Measurements from ENCODE around the gene FAF1. TPM values are rescaled to one million over a fixed set of nuclear protein-coding genes. Genes with fewer than 3 reads are reported as not detected.

FAF1 gene
- total and polyA plus RNA-seq, 2 experiments from 2014 or later = 7.2 to 49.1 TPM

DNA sequence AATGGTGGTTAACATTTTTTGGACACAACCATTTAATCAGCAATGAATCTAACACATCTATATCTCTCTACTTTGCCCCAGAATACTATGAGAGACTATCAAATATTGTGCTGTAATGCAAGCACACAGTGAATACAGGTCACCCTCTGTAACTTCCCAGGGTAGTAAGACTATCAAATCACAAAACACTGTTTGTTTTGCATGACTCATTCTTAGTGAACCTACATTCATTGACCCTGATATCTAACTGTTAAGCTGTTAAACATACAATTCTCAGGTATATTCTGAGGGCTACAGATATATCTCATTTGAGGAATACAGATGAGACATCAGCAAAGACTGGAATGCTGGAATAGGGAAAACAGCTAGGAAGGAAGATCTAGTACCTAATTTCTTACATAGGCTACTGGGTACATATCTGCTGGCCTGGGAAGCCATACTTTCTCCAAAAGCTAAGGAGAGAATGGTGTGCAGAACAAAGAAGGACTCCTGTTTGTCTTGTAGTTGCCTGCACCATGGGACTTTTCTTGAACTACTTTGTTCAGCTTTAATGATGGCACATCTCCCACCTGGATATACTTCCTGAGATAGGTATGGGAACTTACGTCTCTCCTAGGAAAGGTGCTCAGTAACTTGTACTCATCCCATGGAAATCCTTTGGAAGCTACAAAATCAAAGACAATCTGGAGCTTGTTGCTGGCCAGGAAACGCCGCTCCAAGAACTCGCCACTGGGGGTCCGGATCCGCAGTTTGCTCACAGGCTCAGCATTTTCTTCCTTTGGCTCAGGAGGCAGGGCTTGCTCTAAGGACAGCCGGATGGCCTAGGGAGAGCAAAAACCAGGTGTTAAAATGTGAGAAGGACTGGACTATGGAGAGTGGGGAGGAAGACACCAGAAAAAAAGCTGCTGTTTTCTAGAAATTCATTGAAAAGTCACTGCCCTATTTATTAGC is 484.9 kb downstream of the FAF1 start:
- in situ Hi-C loops (cut with MboI) = no loop called here
- H4K20me1 ChIP-seq (ENCODE audit: insufficient read depth) = no peaks in the 10 kb centered on the region
- DNase-seq = no peak
- H3K27me3 ChIP-seq (replicated peaks; ENCODE audit: insufficient read depth) = no peaks in the 10 kb centered on the region
- TF ChIP-seq EZH2phosphoT487 (IDR thresholded peaks at IDR 0.05; ENCODE audit: insufficient read depth, low read depth) (no peak), EZH2 (IDR thresholded peaks at IDR 0.05; ENCODE audit: insufficient read depth, poor library complexity, severe bottlenecking) (no peak)
- H3K4me1 ChIP-seq (ENCODE audit: insufficient read depth) = no peaks in the 10 kb centered on the region
- H3K9me3 ChIP-seq (ENCODE audit: low read depth) = no peaks in the 10 kb centered on the region
- no peaks in the 10 kb centered on the region for H3F3A ChIP-seq (ENCODE audit: insufficient read depth)
- H2AFZ ChIP-seq = no peak overlapping the region
- H3K9me2 ChIP-seq (ENCODE audit: insufficient read depth) = no peaks in the 10 kb centered on the region
- H3K79me2 ChIP-seq (ENCODE audit: insufficient read depth) = no peaks in the 10 kb centered on the region
- no peak overlapping the region for H3K4me3 ChIP-seq
- H3K4me2 ChIP-seq (ENCODE audit: unreplicated experiment) = no peak overlapping the region
- H3K27ac ChIP-seq = no peak overlapping the region
- H3K9ac ChIP-seq = no peak overlapping the region
- 90 to 92% methylated on average over 7 of the region's 7 CpGs for WGBS, 2 experiments (ENCODE audit: low coverage in 1 of 2, low lambda C conversion rate in 2 of 2, missing lambda C conversion rate in 2 of 2)
- H3K36me3 ChIP-seq (ENCODE audit: low read depth) = 0 out of 2 replicates have a peak, but pooled peaks cover 4% of the 10 kb centered on the region

DNA sequence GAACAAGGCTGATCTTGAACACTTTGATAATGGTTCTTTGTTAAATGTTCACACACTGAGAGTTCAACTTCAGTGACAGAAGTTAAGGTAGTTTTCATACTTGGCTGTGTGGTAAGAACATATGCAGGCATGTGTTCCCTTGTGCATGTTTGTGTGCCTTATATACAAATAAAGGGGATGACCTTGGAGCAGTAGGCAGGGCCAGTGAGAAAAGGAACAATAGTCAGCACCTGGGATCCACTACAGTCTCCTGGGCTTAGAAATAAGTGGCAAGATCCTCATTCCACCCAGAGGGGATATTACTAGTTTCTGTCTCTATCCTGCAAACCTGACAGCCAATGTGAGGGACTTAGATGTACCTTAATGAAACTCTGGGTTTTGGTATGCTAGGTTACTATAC is 486.6 kb downstream of the FAF1 start:
- in situ Hi-C loops (cut with MboI) = no loop called here
- H2AFZ ChIP-seq = no peak overlapping the region
- no peak overlapping the region for H3K9ac ChIP-seq
- no peaks in the 10 kb centered on the region for H3K4me1 ChIP-seq (ENCODE audit: insufficient read depth)
- DNase-seq = no peak
- TF ChIP-seq EZH2phosphoT487 (IDR thresholded peaks at IDR 0.05; ENCODE audit: insufficient read depth, low read depth) (no peak), EZH2 (IDR thresholded peaks at IDR 0.05; ENCODE audit: insufficient read depth, poor library complexity, severe bottlenecking) (no peak)
- no peak overlapping the region for H3K4me2 ChIP-seq (ENCODE audit: unreplicated experiment)
- H4K20me1 ChIP-seq (ENCODE audit: insufficient read depth) = no peaks in the 10 kb centered on the region
- H3K79me2 ChIP-seq (ENCODE audit: insufficient read depth) = no peaks in the 10 kb centered on the region
- no peaks in the 10 kb centered on the region for H3K9me3 ChIP-seq (ENCODE audit: low read depth)
- H3K27me3 ChIP-seq (replicated peaks; ENCODE audit: insufficient read depth) = no peaks in the 10 kb centered on the region
- no peak overlapping the region for H3K4me3 ChIP-seq
- no peak overlapping the region for H3K27ac ChIP-seq
- H3F3A ChIP-seq (ENCODE audit: insufficient read depth) = no peaks in the 10 kb centered on the region
- H3K9me2 ChIP-seq (ENCODE audit: insufficient read depth) = no peaks in the 10 kb centered on the region
- 0 out of 2 replicates have a peak, but pooled peaks cover 4% of the 10 kb centered on the region for H3K36me3 ChIP-seq (ENCODE audit: low read depth)

DNA sequence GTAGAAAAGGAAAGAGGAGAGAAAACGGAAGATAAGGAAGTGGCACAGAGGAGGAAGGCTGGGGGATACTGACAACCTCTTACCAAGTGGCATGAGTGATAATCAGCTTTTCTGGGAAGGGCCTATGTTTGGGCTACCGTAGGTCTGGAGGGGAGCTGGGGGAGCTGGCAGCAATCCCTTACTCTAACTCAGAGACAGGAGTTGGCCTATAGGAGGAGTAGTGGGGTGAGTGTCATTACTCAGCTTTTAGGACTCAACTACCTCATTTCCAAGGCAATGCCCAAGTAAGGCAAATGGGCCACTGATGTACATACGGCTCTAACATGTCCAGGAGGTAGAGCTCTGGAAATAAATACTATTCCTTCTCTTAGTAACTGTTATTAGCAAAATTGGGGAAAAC is 488.1 kb downstream of the FAF1 start:
- H3K36me3 ChIP-seq (ENCODE audit: low read depth) = 0 out of 2 replicates have a peak, but pooled peaks cover 4% of the 10 kb centered on the region
- H3K4me3 ChIP-seq = no peak overlapping the region
- no peak overlapping the region for H3K27ac ChIP-seq
- H3K79me2 ChIP-seq (ENCODE audit: insufficient read depth) = no peaks in the 10 kb centered on the region
- in situ Hi-C loops (cut with MboI) = no loop called here
- H3K9ac ChIP-seq = no peak overlapping the region
- H3K9me3 ChIP-seq (ENCODE audit: low read depth) = no peaks in the 10 kb centered on the region
- no peaks in the 10 kb centered on the region for H3K4me1 ChIP-seq (ENCODE audit: insufficient read depth)
- no peaks in the 10 kb centered on the region for H4K20me1 ChIP-seq (ENCODE audit: insufficient read depth)
- H3K9me2 ChIP-seq (ENCODE audit: insufficient read depth) = no peaks in the 10 kb centered on the region
- H3K27me3 ChIP-seq (replicated peaks; ENCODE audit: insufficient read depth) = no peaks in the 10 kb centered on the region
- no peaks in the 10 kb centered on the region for H3F3A ChIP-seq (ENCODE audit: insufficient read depth)
- H3K4me2 ChIP-seq (ENCODE audit: unreplicated experiment) = no peak overlapping the region
- no peak overlapping the region for H2AFZ ChIP-seq
- TF ChIP-seq EZH2phosphoT487 (IDR thresholded peaks at IDR 0.05; ENCODE audit: insufficient read depth, low read depth) (no peak), EZH2 (IDR thresholded peaks at IDR 0.05; ENCODE audit: insufficient read depth, poor library complexity, severe bottlenecking) (no peak)
- WGBS, 2 experiments (ENCODE audit: low coverage in 1 of 2, low lambda C conversion rate in 2 of 2, missing lambda C conversion rate in 2 of 2) = 94 to 100% methylated on average over 3 of the region's 3 CpGs
- DNase-seq = no peak

DNA sequence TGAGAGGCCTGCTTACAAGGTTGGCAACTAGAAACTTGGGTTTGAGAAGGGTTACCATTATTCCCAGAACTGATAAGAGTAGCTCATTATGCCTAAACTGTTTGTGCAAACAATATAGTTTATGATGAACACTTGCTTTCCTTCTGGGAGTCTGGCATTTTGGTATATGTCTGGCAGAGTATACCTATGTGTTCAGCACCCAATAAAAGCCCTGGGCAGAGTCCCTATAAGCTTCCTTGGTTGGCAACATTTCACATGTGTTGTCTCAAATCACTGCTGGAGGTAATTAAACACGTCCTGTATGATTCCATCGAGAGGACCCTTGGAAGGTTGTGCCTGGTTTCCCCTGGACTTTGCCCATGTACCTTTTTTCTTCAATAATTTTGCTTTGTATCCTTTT is 497.1 kb downstream of the FAF1 start:
- Histone ChIP-seq H3K9me2 (ENCODE audit: insufficient read depth) (no peaks in the 10 kb centered on the region), H3K9ac (no peak overlapping the region), H3F3A (ENCODE audit: insufficient read depth) (no peaks in the 10 kb centered on the region), H3K27ac (no peak overlapping the region), H3K4me3 (no peak overlapping the region), H3K27me3 (replicated peaks; ENCODE audit: insufficient read depth) (no peaks in the 10 kb centered on the region), H3K4me1 (ENCODE audit: insufficient read depth) (no peaks in the 10 kb centered on the region), H3K36me3 (ENCODE audit: low read depth) (no peaks in the 10 kb centered on the region), H3K9me3 (ENCODE audit: low read depth) (no peaks in the 10 kb centered on the region), H4K20me1 (ENCODE audit: insufficient read depth) (no peaks in the 10 kb centered on the region), H3K4me2 (ENCODE audit: unreplicated experiment) (no peak overlapping the region), H3K79me2 (ENCODE audit: insufficient read depth) (no peaks in the 10 kb centered on the region), H2AFZ (no peak overlapping the region)
- in situ Hi-C loops (cut with MboI) = no loop called here
- no peak for DNase-seq
- TF ChIP-seq EZH2 (IDR thresholded peaks at IDR 0.05; ENCODE audit: insufficient read depth, poor library complexity, severe bottlenecking) = no peak
- no peak for TF ChIP-seq EZH2phosphoT487 (IDR thresholded peaks at IDR 0.05; ENCODE audit: insufficient read depth, low read depth)
- WGBS, 2 experiments (ENCODE audit: low coverage in 1 of 2, low lambda C conversion rate in 2 of 2, missing lambda C conversion rate in 2 of 2) = 85 to 96% methylated on average over 2 of the region's 2 CpGs

Measured in GM23248 (cell line).